Measurements from ENCODE around the gene GJD3.

GRCh38 chr17:40382251-40382650 lies 17.7 kb upstream of the GJD3 start:
- TF ChIP-seq GATA3 (IDR thresholded peaks at IDR 0.05; ENCODE audit: low read depth, low read length) (no peak), GATA2 (IDR thresholded peaks at IDR 0.05; ENCODE audit: low read depth, low read length) (no peak)
